H1 (cell line): ENCODE measurements around the gene FLT1. TPM values are rescaled to one million over a fixed set of nuclear protein-coding genes. Genes with fewer than 3 reads are reported as not detected.
A peak's percentile ranks its signal among the peaks of the same experiment; 100 is the strongest.

Experiments used
- CTCF ChIA-PET: fragments of 300-600 bp; sonication (Branson Sonifier 250); formaldehyde crosslinking; loops from one replicate; lab custom pipeline; 2021; ENCODE audit not compliant: partially characterized antibody; lab: Charles Lee
- POLR2A ChIA-PET: fragments of 300-600 bp; sonication (Branson Sonifier 250); formaldehyde crosslinking; loops from one replicate; lab custom pipeline; 2021; ENCODE audit warnings: inconsistent platforms; ENCODE audit not compliant: partially characterized antibody; lab: Charles Lee
- DNase-seq, 2 experiments: peaks; one replicate each; pipeline versions ENCODE4 v3.0.0 to v3.0.0-alpha.2; 2010 to 2022; ENCODE audit warnings: low spot score in 2 of 2, low read depth in 1 of 2, mixed read lengths in 1 of 2
- FAIRE-seq: peaks from 2 replicates; lab custom pipeline; 2011; peaks lifted over from hg19 to GRCh38; lab: Jason Lieb, UNC
- H2AFZ ChIP-seq: 2 replicates; pipeline ENCODE4 v1.8.1; 2012; ENCODE audit warnings: low read length, inconsistent platforms
- H2AK5ac ChIP-seq: 2 replicates; pipeline ENCODE4 v1.6.1; 2013; ENCODE audit warnings: low read depth, low read length
- H2BK120ac ChIP-seq: replicated peaks from 2 replicates; pipeline ENCODE3; 2013; ENCODE audit warnings: low read depth, low read length, inconsistent platforms
- H2BK12ac ChIP-seq: 2 replicates; pipeline ENCODE4 v1.6.1; 2013; ENCODE audit warnings: low read depth, low read length
- H2BK15ac ChIP-seq: 2 replicates; pipeline ENCODE4 v1.6.1; 2013; ENCODE audit warnings: low read length
- H2BK20ac ChIP-seq: 2 replicates; pipeline ENCODE4 v1.6.1; 2013; ENCODE audit warnings: low read length
- H2BK5ac ChIP-seq: 2 replicates; pipeline ENCODE4 v1.6.1; 2013; ENCODE audit warnings: low read depth, low read length
- H3K14ac ChIP-seq: 2 replicates; pipeline ENCODE4 v1.6.1; 2013; ENCODE audit warnings: inconsistent platforms; ENCODE audit not compliant: insufficient read length
- H3K18ac ChIP-seq: 2 replicates; pipeline ENCODE4 v1.6.1; 2013; ENCODE audit warnings: low read length; ENCODE audit errors: extremely low read depth
- H3K23ac ChIP-seq: 2 replicates; pipeline ENCODE4 v1.6.1; 2013; ENCODE audit warnings: inconsistent platforms; ENCODE audit not compliant: insufficient read length
- H3K23me2 ChIP-seq: 2 replicates; pipeline ENCODE4 v1.6.1; 2013; ENCODE audit warnings: low read depth, low read length
- H3K27ac ChIP-seq: 2 replicates; pipeline ENCODE4 v1.6.1; 2011; ENCODE audit warnings: low read depth, low read length, inconsistent platforms
- H3K27me3 ChIP-seq, 4 experiments: replicated peaks in 1 of 4; 1 replicate in 1 of 4; 2 replicates in 3 of 4; pipeline versions ENCODE4 v1.6.1 to v1.8.1; 2011 to 2013; ENCODE audit warnings: low read length in 3 of 4, mild to moderate bottlenecking in 3 of 4, inconsistent platforms in 2 of 4, mixed read lengths in 2 of 4, moderate library complexity in 1 of 4; ENCODE audit not compliant: control insufficient read depth in 3 of 4, insufficient read depth in 3 of 4; ENCODE audit errors: extremely low read depth in 1 of 4
- H3K36me3 ChIP-seq, 4 experiments: 2 replicates each; pipeline versions ENCODE4 v1.6.1 to v1.8.1; 2011 to 2013; ENCODE audit warnings: mild to moderate bottlenecking in 4 of 4, low read length in 3 of 4, moderate library complexity in 2 of 4, control low read depth in 1 of 4, inconsistent platforms in 1 of 4; ENCODE audit not compliant: insufficient read depth in 4 of 4, control insufficient read depth in 2 of 4
- H3K4ac ChIP-seq: replicated peaks from 2 replicates; pipeline ENCODE3; 2013; ENCODE audit warnings: low read length, low read depth, mixed read lengths, inconsistent platforms; ENCODE audit not compliant: insufficient read length
- H3K4me1 ChIP-seq, 4 experiments: replicated peaks in 1 of 4; 1 replicate in 1 of 4; 2 replicates in 3 of 4; pipeline versions ENCODE4 v1.6.1 to v1.8.1; 2011 to 2013; ENCODE audit warnings: low read length in 3 of 4, inconsistent platforms in 2 of 4, mixed read lengths in 1 of 4; ENCODE audit not compliant: insufficient read depth in 4 of 4, control insufficient read depth in 3 of 4
- H3K4me2 ChIP-seq, 2 experiments: 2 replicates each; pipeline versions ENCODE4 v1.6.1 to v1.8.1; 2011 to 2013; ENCODE audit warnings: low read depth in 2 of 2, low read length in 2 of 2, control low read depth in 1 of 2, inconsistent platforms in 1 of 2, mild to moderate bottlenecking in 1 of 2; ENCODE audit not compliant: insufficient read depth in 1 of 2
- H3K4me3 ChIP-seq, 4 experiments: fragments of 200-600, 300-600 bp in 1 of 4; sonication (generic), shearing (Covaris generic), sonication (Bioruptor Twin) in 1 of 4; 2 replicates each; pipeline versions ENCODE4 v1.5.1 to v1.8.1; 2011 to 2016; ENCODE audit warnings: low read length in 4 of 4, low read depth in 3 of 4, control low read depth in 2 of 4, inconsistent platforms in 2 of 4, mild to moderate bottlenecking in 2 of 4, mixed read lengths in 1 of 4, moderate library complexity in 1 of 4; ENCODE audit not compliant: insufficient read depth in 2 of 4; ENCODE audit errors: extremely low read depth in 1 of 4
- H3K56ac ChIP-seq: replicated peaks from 2 replicates; pipeline ENCODE3; 2013; ENCODE audit warnings: low read depth, mild to moderate bottlenecking, mixed read lengths, low read length, inconsistent platforms; ENCODE audit not compliant: insufficient read length
- H3K79me1 ChIP-seq: 2 replicates; pipeline ENCODE4 v1.6.1; 2013; ENCODE audit warnings: low read depth, low read length, control low read depth
- H3K79me2 ChIP-seq, 2 experiments: 2 replicates each; pipeline versions ENCODE4 v1.6.1 to v1.8.1; 2012 to 2013; ENCODE audit warnings: low read length in 2 of 2, mild to moderate bottlenecking in 2 of 2, inconsistent platforms in 1 of 2; ENCODE audit not compliant: insufficient read depth in 2 of 2, control insufficient read depth in 1 of 2
- H3K9ac ChIP-seq, 4 experiments: replicated peaks in 1 of 4; 1 replicate in 1 of 4; 2 replicates in 3 of 4; pipeline versions ENCODE4 v1.6.1 to v1.8.1; 2011 to 2013; ENCODE audit warnings: low read depth in 3 of 4, low read length in 3 of 4, control low read depth in 2 of 4, mild to moderate bottlenecking in 2 of 4, moderate library complexity in 2 of 4, inconsistent platforms in 1 of 4; ENCODE audit errors: extremely low read depth in 1 of 4
- H3K9me3 ChIP-seq, 2 experiments: 2 replicates each; pipeline versions ENCODE4 v1.6.1 to v1.8.1; 2012 to 2013; ENCODE audit warnings: mild to moderate bottlenecking in 2 of 2, moderate library complexity in 2 of 2, control low read depth in 1 of 2, inconsistent platforms in 1 of 2, low read depth in 1 of 2, low read length in 1 of 2, mixed read lengths in 1 of 2; ENCODE audit not compliant: insufficient read depth in 2 of 2
- H4K20me1 ChIP-seq, 2 experiments: replicated peaks in 1 of 2; 2 replicates each; pipeline versions ENCODE3 to v1.8.1; 2011 to 2013; ENCODE audit warnings: inconsistent platforms in 2 of 2, low read length in 2 of 2, mild to moderate bottlenecking in 1 of 2; ENCODE audit not compliant: insufficient read depth in 2 of 2, control insufficient read depth in 1 of 2
- H4K5ac ChIP-seq: 2 replicates; pipeline ENCODE4 v1.6.1; 2013; ENCODE audit warnings: low read length, low read depth, mixed read lengths, inconsistent platforms; ENCODE audit not compliant: insufficient read length
- H4K8ac ChIP-seq: 2 replicates; pipeline ENCODE4 v1.8.0; 2013; ENCODE audit warnings: mild to moderate bottlenecking, moderate library complexity, low read length, inconsistent platforms; ENCODE audit not compliant: insufficient read depth; ENCODE audit errors: extremely low read depth
- H4K91ac ChIP-seq: replicated peaks from 2 replicates; pipeline ENCODE3; 2013; ENCODE audit warnings: low read length, mixed read lengths, inconsistent platforms; ENCODE audit not compliant: insufficient read length
- BCL11A ChIP-seq, 2 experiments: IDR thresholded peaks; one replicate each; pipeline ENCODE4 v1.6.1; 2011; ENCODE audit warnings: low read depth in 2 of 2, low read length in 2 of 2, mild to moderate bottlenecking in 2 of 2
- BRCA1 ChIP-seq: IDR thresholded peaks from 2 replicates; pipeline ENCODE4 v1.6.1; 2012; ENCODE audit warnings: low read depth, low read length, improper control_type of control experiment
- CEBPB ChIP-seq: IDR thresholded peaks from 2 replicates; pipeline ENCODE4 v1.6.1; 2012; ENCODE audit warnings: low read depth, low read length
- CREB1 ChIP-seq: IDR thresholded peaks from 2 replicates; pipeline ENCODE4 v1.6.1; 2012; ENCODE audit warnings: inconsistent platforms
- FOSL1 ChIP-seq: IDR thresholded peaks from 2 replicates; pipeline ENCODE4 v1.6.1; 2011; ENCODE audit warnings: mild to moderate bottlenecking, low read depth, low read length, moderate library complexity; ENCODE audit not compliant: insufficient read depth
- GABPA ChIP-seq: IDR thresholded peaks from 2 replicates; pipeline ENCODE4 v1.6.1; 2011; ENCODE audit warnings: mild to moderate bottlenecking, low read length, moderate library complexity, borderline replicate concordance; ENCODE audit not compliant: insufficient read depth
- GTF2F1 ChIP-seq: IDR thresholded peaks from 2 replicates; pipeline ENCODE4 v1.6.1; 2012; ENCODE audit warnings: low read depth, low read length, improper control_type of control experiment, borderline replicate concordance
- NRF1 ChIP-seq: IDR thresholded peaks from 2 replicates; pipeline ENCODE4 v1.6.1; 2011; ENCODE audit warnings: mild to moderate bottlenecking, low read depth, low read length, improper control_type of control experiment
- POU5F1 ChIP-seq: IDR thresholded peaks from 2 replicates; pipeline ENCODE4 v1.6.1; 2011; ENCODE audit warnings: low read depth, mild to moderate bottlenecking, low read length, moderate library complexity
- RAD21 ChIP-seq, 2 experiments: IDR thresholded peaks in 1 of 2; conservative IDR thresholded peaks in 1 of 2; 2 replicates each; pipeline ENCODE4 v1.6.1; 2011; ENCODE audit warnings: low read depth in 2 of 2, low read length in 2 of 2, improper control_type of control experiment in 1 of 2, inconsistent platforms in 1 of 2, mild to moderate bottlenecking in 1 of 2, moderate library complexity in 1 of 2
- RBBP5 ChIP-seq: IDR thresholded peaks from 2 replicates; pipeline ENCODE4 v1.7.1; 2012; ENCODE audit warnings: low read depth, mild to moderate bottlenecking, inconsistent platforms, low read length, moderate library complexity, borderline replicate concordance
- RNF2 ChIP-seq: fragments of 200-900, 300-1000 bp; sonication (generic); IDR thresholded peaks from 2 replicates; pipeline ENCODE4 v1.7.1; 2016; ENCODE audit warnings: borderline replicate concordance, low read depth, mild to moderate bottlenecking, antibody characterized with exemption, low read length; ENCODE audit not compliant: poor library complexity, severe bottlenecking; ENCODE audit errors: missing control alignments
- SRF ChIP-seq: IDR thresholded peaks from 2 replicates; pipeline ENCODE4 v1.6.1; 2011; ENCODE audit warnings: mild to moderate bottlenecking, low read depth, low read length, moderate library complexity
- TCF12 ChIP-seq: IDR thresholded peaks from 2 replicates; pipeline ENCODE4 v1.6.1; 2011; ENCODE audit warnings: low read depth, mild to moderate bottlenecking, low read length
- WGBS, 2 experiments: shearing (Covaris generic) in 1 of 2; methylation state at CpG; one replicate each; pipeline versions ENCODE4 v1.1.6 to v1.1.7; 2013 to 2015; ENCODE audit warnings: low lambda C conversion rate in 2 of 2, mixed read lengths in 2 of 2, inconsistent platforms in 1 of 2, low coverage in 1 of 2, missing lambda C conversion rate in 1 of 2; ENCODE audit not compliant: insufficient replicate concordance in 2 of 2, insufficient coverage in 1 of 2, insufficient read length in 1 of 2; ENCODE audit errors: extremely low coverage in 1 of 2, missing lambda C conversion rate in 1 of 2; 5-methylcytosine and 5-hydroxymethylcytosine counted together
- polyA plus RNA-seq, 7 experiments: library from polyadenylated mRNA; depleted of rRNA in 3 of 7; stranded (reverse) in 5 of 7; unstranded in 2 of 7; fragments of >200 nt in 5 of 7; fragments of 200-250 nt in 2 of 7; gene quantifications; 1 replicate in 5 of 7; 2 replicates in 1 of 7; 4 replicates in 1 of 7; pipeline versions ENCODE4 v1.2.1 to v1.2.3, GENCODE V29; 2011 to 2013; ENCODE audit warnings: missing spikeins in 2 of 7, mixed read lengths in 2 of 7
- total RNA-seq: library from RNA; stranded (reverse); fragmentation: NEBNext Ultra II Directional; extraction: Animal tissue kit (Norgen Biotek cat#: 25700); gene quantifications from 2 replicates; pipeline ENCODE4 v1.2.1, GENCODE V29; 2021

The FLT1 gene
- total and polyA plus RNA-seq, 2 of the 8 experiments (the other 6 are each of a cell fraction or from before 2014, with no cell fraction given) = 19.7 to 90.2 TPM

DNA sequence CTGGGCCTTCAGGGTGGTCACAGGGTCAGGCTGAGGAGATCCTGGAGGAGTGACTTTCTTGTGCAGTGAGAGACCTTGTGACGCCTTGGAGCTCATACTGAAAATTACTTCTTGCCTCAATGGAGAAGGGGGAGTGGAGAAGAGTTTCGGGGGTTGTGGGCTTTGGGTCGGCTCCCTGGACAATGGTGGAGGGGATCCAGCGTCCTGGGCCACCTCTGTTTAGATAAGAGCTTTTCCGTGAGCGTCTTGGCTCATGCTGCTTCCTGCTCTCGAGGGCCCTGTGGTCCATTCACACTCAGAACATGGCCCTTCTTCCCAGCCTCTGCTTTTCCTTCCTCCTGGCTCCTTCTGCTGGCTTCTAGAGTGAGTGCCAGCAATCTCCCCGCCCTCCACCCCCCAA is 81.9 kb downstream of the FLT1 start:
- H3K56ac ChIP-seq = no peak overlapping the region
- H3K79me1 ChIP-seq = no peaks in the 10 kb centered on the region; the same call in 1 of the 2 replicates
- H2BK12ac ChIP-seq = no peak overlapping the region
- 94% methylated on average over 7 of the region's 8 CpGs; no CpG with 5 or more reads in 1 of the 2 experiments for whole genome bisulfite sequencing, 2 experiments
- ChIA-PET CTCF (interaction anchor here (0.9 kb wide), 1 partner anchor 9 kb away, joined by 3 read pairs; no protein-coding TSS in a partner anchor), POLR2A (no interaction called here)
- peaks cover 0 to 26% of the 10 kb centered on the region in 2 experiments; a peak in 1 of 4 replicates for H3K79me2 ChIP-seq
- no peaks in the 10 kb centered on the region for H3K23me2 ChIP-seq
- no peak overlapping the region for H4K91ac ChIP-seq
- no peak overlapping the region for H4K5ac ChIP-seq
- H2BK120ac ChIP-seq = no peak overlapping the region
- H3K36me3 ChIP-seq = peaks cover 0 to 24% (median 4%) of the 10 kb centered on the region in 4 experiments; a peak in 4 of 8 replicates
- H3K4ac ChIP-seq = no peak overlapping the region
- no peaks in the 10 kb centered on the region for H3K9me3 ChIP-seq
- FAIRE-seq = no peak
- H4K20me1 ChIP-seq = no peaks in the 10 kb centered on the region
- no peak overlapping the region for H4K8ac ChIP-seq
- no peak overlapping the region for H3K9ac ChIP-seq
- no peak overlapping the region for H2BK20ac ChIP-seq
- H2AFZ ChIP-seq = no peak overlapping the region
- peaks cover 0 to 9% (median 6%) of the 10 kb centered on the region in 4 experiments; a peak in 5 of 7 replicates for H3K4me1 ChIP-seq
- no peak overlapping the region for H2BK5ac ChIP-seq
- H3K18ac ChIP-seq = 0 out of 2 replicates have a peak overlapping the region, but pooled peaks have one; percentile 9
- H3K14ac ChIP-seq = no peak overlapping the region
- H3K4me3 ChIP-seq = no peak overlapping the region
- no peak overlapping the region for H2AK5ac ChIP-seq
- H3K27ac ChIP-seq = no peak overlapping the region
- no peak overlapping the region for H3K23ac ChIP-seq
- no peak overlapping the region for H3K4me2 ChIP-seq
- no peak overlapping the region for H2BK15ac ChIP-seq
- no peaks in the 10 kb centered on the region for H3K27me3 ChIP-seq
- no peak for DNase-seq
- TF ChIP-seq GABPA (no peak), CREB1 (no peak), SRF (no peak), BCL11A (IDR thresholded peaks at IDR 0.05; ENCODE audit: low read depth in 2 of 2, low read length in 2 of 2) (no peak), RNF2 (no peak), POU5F1 (no peak), GTF2F1 (no peak), RAD21 (IDR thresholded peaks at IDR 0.05 in 1 of 2, conservative IDR thresholded peaks at IDR 0.05 in 1 of 2; ENCODE audit: low read depth in 2 of 2, low read length in 2 of 2) (no peak), TCF12 (no peak), RBBP5 (no peak), BRCA1 (no peak), CEBPB (no peak), FOSL1 (no peak), NRF1 (no peak)
